ENCODE measurements around the gene FUT9.

DNA sequence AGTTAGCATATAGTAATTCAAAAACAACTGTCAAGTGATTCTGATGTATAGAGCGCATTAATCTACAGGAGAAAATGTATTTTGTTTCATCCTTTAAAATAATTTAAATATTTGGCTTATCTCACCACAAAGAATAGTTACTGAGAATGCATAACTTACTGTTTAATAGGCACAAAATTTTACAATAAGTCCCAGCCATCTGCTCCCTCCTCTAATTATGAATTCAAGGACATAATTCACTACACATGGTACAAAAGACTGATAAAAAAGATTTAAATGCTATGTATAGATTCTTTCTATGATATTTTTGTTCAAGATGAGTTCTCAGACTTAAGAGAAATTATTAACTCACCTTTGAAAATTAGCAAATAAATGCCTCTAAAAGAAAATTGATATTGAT, 242.0 kb downstream of the FUT9 start:
- TF ChIP-seq, protein P1, sequence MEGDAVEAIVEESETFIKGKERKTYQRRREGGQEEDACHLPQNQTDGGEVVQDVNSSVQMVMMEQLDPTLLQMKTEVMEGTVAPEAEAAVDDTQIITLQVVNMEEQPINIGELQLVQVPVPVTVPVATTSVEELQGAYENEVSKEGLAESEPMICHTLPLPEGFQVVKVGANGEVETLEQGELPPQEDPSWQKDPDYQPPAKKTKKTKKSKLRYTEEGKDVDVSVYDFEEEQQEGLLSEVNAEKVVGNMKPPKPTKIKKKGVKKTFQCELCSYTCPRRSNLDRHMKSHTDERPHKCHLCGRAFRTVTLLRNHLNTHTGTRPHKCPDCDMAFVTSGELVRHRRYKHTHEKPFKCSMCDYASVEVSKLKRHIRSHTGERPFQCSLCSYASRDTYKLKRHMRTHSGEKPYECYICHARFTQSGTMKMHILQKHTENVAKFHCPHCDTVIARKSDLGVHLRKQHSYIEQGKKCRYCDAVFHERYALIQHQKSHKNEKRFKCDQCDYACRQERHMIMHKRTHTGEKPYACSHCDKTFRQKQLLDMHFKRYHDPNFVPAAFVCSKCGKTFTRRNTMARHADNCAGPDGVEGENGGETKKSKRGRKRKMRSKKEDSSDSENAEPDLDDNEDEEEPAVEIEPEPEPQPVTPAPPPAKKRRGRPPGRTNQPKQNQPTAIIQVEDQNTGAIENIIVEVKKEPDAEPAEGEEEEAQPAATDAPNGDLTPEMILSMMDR (conservative IDR thresholded peaks at IDR 0.05; ENCODE audit: low read depth in 2 of 2): no peak
- no peak for TF ChIP-seq EZH2 (IDR thresholded peaks at IDR 0.05; ENCODE audit: low read depth, unreplicated experiment)
- no peak for TF ChIP-seq POLR2AphosphoS5 (IDR thresholded peaks at IDR 0.05; ENCODE audit: low read depth)
- TF ChIP-seq, protein P2, sequence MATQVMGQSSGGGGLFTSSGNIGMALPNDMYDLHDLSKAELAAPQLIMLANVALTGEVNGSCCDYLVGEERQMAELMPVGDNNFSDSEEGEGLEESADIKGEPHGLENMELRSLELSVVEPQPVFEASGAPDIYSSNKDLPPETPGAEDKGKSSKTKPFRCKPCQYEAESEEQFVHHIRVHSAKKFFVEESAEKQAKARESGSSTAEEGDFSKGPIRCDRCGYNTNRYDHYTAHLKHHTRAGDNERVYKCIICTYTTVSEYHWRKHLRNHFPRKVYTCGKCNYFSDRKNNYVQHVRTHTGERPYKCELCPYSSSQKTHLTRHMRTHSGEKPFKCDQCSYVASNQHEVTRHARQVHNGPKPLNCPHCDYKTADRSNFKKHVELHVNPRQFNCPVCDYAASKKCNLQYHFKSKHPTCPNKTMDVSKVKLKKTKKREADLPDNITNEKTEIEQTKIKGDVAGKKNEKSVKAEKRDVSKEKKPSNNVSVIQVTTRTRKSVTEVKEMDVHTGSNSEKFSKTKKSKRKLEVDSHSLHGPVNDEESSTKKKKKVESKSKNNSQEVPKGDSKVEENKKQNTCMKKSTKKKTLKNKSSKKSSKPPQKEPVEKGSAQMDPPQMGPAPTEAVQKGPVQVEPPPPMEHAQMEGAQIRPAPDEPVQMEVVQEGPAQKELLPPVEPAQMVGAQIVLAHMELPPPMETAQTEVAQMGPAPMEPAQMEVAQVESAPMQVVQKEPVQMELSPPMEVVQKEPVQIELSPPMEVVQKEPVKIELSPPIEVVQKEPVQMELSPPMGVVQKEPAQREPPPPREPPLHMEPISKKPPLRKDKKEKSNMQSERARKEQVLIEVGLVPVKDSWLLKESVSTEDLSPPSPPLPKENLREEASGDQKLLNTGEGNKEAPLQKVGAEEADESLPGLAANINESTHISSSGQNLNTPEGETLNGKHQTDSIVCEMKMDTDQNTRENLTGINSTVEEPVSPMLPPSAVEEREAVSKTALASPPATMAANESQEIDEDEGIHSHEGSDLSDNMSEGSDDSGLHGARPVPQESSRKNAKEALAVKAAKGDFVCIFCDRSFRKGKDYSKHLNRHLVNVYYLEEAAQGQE (IDR thresholded peaks at IDR 0.05; ENCODE audit: unreplicated experiment): no peak
- no peak for TF ChIP-seq ZNF114 (CRISPR knock-in tag; IDR thresholded peaks at IDR 0.05)
- no peak for TF ChIP-seq JUNB (IDR thresholded peaks at IDR 0.05; ENCODE audit: unreplicated experiment)
- TF ChIP-seq CREB1 (CRISPR knock-in tag; IDR thresholded peaks at IDR 0.05; ENCODE audit: low read depth): no peak
- no peak for TF ChIP-seq EZH2phosphoT487 (IDR thresholded peaks at IDR 0.05; ENCODE audit: unreplicated experiment)
- TF ChIP-seq, protein P3, sequence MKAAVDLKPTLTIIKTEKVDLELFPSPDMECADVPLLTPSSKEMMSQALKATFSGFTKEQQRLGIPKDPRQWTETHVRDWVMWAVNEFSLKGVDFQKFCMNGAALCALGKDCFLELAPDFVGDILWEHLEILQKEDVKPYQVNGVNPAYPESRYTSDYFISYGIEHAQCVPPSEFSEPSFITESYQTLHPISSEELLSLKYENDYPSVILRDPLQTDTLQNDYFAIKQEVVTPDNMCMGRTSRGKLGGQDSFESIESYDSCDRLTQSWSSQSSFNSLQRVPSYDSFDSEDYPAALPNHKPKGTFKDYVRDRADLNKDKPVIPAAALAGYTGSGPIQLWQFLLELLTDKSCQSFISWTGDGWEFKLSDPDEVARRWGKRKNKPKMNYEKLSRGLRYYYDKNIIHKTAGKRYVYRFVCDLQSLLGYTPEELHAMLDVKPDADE (IDR thresholded peaks at IDR 0.05): no peak
- TF ChIP-seq NANOG (IDR thresholded peaks at IDR 0.05; ENCODE audit: borderline replicate concordance): no peak
- TF ChIP-seq STAT1 (IDR thresholded peaks at IDR 0.05; ENCODE audit: unreplicated experiment): no peak
- no peak for TF ChIP-seq ZNF331 (CRISPR knock-in tag; IDR thresholded peaks at IDR 0.05; ENCODE audit: low read depth)
- TF ChIP-seq, protein P4, sequence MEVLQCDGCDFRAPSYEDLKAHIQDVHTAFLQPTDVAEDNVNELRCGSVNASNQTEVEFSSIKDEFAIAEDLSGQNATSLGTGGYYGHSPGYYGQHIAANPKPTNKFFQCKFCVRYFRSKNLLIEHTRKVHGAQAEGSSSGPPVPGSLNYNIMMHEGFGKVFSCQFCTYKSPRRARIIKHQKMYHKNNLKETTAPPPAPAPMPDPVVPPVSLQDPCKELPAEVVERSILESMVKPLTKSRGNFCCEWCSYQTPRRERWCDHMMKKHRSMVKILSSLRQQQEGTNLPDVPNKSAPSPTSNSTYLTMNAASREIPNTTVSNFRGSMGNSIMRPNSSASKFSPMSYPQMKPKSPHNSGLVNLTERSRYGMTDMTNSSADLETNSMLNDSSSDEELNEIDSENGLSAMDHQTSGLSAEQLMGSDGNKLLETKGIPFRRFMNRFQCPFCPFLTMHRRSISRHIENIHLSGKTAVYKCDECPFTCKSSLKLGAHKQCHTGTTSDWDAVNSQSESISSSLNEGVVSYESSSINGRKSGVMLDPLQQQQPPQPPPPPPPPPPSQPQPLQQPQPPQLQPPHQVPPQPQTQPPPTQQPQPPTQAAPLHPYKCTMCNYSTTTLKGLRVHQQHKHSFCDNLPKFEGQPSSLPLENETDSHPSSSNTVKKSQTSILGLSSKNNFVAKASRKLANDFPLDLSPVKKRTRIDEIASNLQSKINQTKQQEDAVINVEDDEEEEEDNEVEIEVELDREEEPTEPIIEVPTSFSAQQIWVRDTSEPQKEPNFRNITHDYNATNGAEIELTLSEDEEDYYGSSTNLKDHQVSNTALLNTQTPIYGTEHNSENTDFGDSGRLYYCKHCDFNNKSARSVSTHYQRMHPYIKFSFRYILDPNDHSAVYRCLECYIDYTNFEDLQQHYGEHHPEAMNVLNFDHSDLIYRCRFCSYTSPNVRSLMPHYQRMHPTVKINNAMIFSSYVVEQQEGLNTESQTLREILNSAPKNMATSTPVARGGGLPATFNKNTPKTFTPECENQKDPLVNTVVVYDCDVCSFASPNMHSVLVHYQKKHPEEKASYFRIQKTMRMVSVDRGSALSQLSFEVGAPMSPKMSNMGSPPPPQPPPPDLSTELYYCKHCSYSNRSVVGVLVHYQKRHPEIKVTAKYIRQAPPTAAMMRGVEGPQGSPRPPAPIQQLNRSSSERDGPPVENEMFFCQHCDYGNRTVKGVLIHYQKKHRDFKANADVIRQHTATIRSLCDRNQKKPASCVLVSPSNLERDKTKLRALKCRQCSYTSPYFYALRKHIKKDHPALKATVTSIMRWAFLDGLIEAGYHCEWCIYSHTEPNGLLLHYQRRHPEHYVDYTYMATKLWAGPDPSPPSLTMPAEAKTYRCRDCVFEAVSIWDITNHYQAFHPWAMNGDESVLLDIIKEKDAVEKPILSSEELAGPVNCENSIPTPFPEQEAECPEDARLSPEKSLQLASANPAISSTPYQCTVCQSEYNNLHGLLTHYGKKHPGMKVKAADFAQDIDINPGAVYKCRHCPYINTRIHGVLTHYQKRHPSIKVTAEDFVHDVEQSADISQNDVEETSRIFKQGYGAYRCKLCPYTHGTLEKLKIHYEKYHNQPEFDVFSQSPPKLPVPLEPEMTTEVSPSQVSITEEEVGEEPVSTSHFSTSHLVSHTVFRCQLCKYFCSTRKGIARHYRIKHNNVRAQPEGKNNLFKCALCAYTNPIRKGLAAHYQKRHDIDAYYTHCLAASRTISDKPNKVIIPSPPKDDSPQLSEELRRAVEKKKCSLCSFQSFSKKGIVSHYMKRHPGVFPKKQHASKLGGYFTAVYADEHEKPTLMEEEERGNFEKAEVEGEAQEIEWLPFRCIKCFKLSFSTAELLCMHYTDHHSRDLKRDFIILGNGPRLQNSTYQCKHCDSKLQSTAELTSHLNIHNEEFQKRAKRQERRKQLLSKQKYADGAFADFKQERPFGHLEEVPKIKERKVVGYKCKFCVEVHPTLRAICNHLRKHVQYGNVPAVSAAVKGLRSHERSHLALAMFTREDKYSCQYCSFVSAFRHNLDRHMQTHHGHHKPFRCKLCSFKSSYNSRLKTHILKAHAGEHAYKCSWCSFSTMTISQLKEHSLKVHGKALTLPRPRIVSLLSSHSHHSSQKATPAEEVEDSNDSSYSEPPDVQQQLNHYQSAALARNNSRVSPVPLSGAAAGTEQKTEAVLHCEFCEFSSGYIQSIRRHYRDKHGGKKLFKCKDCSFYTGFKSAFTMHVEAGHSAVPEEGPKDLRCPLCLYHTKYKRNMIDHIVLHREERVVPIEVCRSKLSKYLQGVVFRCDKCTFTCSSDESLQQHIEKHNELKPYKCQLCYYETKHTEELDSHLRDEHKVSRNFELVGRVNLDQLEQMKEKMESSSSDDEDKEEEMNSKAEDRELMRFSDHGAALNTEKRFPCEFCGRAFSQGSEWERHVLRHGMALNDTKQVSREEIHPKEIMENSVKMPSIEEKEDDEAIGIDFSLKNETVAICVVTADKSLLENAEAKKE (CRISPR knock-in tag; IDR thresholded peaks at IDR 0.05): no peak

Measured in GM23338 (cell line).